ENCODE results near the gene PJVK. TPM values are rescaled to one million over a fixed set of nuclear protein-coding genes. Genes with fewer than 3 reads are reported as not detected.

PJVK gene
- total RNA-seq, 2 experiments from 2014 or later: 1.8 to 1.9 TPM

DNA sequence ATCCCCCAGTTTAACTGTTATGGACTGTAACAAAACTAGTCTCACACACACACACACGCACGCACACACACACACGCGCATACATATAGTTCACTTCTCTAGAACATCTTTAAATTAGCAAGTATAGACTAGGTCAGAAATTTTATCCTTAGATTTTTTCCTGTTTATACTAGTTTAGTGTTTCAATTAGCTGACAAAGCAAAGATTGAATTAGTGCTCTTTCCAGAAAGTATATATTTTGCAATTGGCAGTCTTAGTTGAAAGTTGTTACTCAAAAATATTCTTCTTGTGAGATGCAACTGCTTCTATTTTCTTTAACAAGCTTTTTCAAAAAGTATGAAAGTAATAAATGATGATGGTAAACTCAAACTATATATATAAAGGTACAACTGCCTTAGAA is 51.6 kb downstream of the PJVK start:
- peaks cover 57% of the 10 kb centered on the region for H3K36me3 Mint-ChIP-seq
- no peak for DNase-seq
- H3K27me3 Mint-ChIP-seq: no peaks in the 10 kb centered on the region
- CTCF ChIA-PET: no interaction called here
- H3K4me3 Mint-ChIP-seq: no peak overlapping the region
- no peak overlapping the region for H3K27ac Mint-ChIP-seq
- no peaks in the 10 kb centered on the region for H3K9me3 Mint-ChIP-seq (ENCODE audit: low read depth)
- H3K4me1 Mint-ChIP-seq: peaks cover 9% of the 10 kb centered on the region
- no peak for ATAC-seq

- Mint-ChIP-seq H3K4me1 (peaks cover 20% of the 10 kb centered on the region), H3K27ac (no peak overlapping the region), H3K4me3 (no peak overlapping the region), H3K36me3 (peaks cover 45% of the 10 kb centered on the region), H3K27me3 (no peaks in the 10 kb centered on the region), H3K9me3 (ENCODE audit: low read depth) (no peaks in the 10 kb centered on the region)
- ATAC-seq (no peak), DNase-seq (no peak)
- CTCF ChIA-PET: interaction anchor here (1.5 kb wide), 1 partner anchor 17 kb away, joined by 5 read pairs; no protein-coding TSS in a partner anchor
Observed at GRCh38 chr2:178506101-178506500, 54.9 kb downstream of the PJVK start.

GRCh38 chr2:178506524-178506923 is 55.3 kb downstream of the PJVK start:
- Mint-ChIP-seq H3K27me3 (no peaks in the 10 kb centered on the region), H3K4me1 (peaks cover 20% of the 10 kb centered on the region), H3K4me3 (no peak overlapping the region), H3K9me3 (ENCODE audit: low read depth) (no peaks in the 10 kb centered on the region), H3K36me3 (peaks cover 42% of the 10 kb centered on the region), H3K27ac (no peak overlapping the region)
- CTCF ChIA-PET: interaction anchor here (1.5 kb wide), 1 partner anchor 17 kb away, joined by 5 read pairs; no protein-coding TSS in a partner anchor
- DNase-seq (no peak), ATAC-seq (no peak)

- H3K4me3 Mint-ChIP-seq: no peak overlapping the region
- H3K9me3 Mint-ChIP-seq (ENCODE audit: low read depth): no peaks in the 10 kb centered on the region
- CTCF ChIA-PET: interaction anchor here (1.5 kb wide), 1 partner anchor 16 kb away, joined by 5 read pairs; no protein-coding TSS in a partner anchor
- peaks cover 42% of the 10 kb centered on the region for H3K36me3 Mint-ChIP-seq
- H3K27me3 Mint-ChIP-seq: no peaks in the 10 kb centered on the region
- peaks cover 20% of the 10 kb centered on the region for H3K4me1 Mint-ChIP-seq
- H3K27ac Mint-ChIP-seq: peak overlapping the region; percentile 28
- DNase-seq: no peak
- no peak for ATAC-seq
Observed at GRCh38 chr2:178506949-178507348, 55.8 kb downstream of the PJVK start.

DNA sequence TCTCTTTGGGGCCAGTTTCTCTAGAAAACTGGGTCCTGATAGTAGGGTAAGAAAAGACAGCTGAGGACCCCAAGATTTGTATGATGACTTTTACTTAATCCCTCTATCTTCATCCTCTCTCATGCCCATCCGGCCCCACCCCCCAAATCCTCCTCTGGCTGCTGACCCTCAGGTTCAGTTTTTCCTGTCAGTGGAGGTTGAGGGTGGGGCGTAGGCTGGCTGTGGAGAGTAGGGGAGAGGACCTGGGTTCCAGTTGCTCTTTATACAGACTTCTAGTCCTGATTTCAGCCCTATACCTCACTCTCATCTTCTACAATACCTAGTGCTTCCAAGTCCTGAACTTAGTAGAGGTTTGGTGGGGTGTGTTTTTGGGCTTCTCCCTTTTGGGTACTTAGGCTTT is 57.5 kb downstream of the PJVK start:
- Mint-ChIP-seq H3K36me3 (peaks cover 41% of the 10 kb centered on the region), H3K4me3 (no peak overlapping the region), H3K27me3 (no peaks in the 10 kb centered on the region), H3K4me1 (peaks cover 28% of the 10 kb centered on the region), H3K9me3 (ENCODE audit: low read depth) (no peaks in the 10 kb centered on the region), H3K27ac (no peak overlapping the region)
- ATAC-seq (no peak), DNase-seq (no peak)
- CTCF ChIA-PET: interaction anchor here (1.2 to 1.3 kb wide), 2 partner anchors 14 to 94 kb away, joined by 3 to 4 read pairs; no protein-coding TSS in a partner anchor

DNA sequence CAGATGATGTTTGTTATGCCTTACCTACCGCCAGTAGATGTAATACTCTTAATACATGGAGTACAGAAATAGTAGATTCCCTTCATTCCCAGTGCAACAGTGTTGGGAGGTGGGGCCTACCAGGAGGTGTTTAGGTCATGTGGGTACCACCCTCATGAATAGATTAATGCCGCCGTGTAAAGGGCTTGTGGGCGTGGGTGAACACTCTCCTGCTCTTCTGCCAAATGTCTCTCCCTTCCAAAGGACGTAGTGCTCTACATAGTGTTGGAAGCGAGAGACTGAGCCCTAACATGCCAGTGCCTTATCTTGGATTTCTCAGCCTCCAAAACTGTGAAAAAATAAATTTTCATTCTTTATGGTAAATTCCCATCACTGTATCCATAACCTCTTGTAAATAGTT is 59.2 kb downstream of the PJVK start:
- Mint-ChIP-seq H3K27ac (no peak overlapping the region), H3K9me3 (ENCODE audit: low read depth) (no peaks in the 10 kb centered on the region), H3K27me3 (no peaks in the 10 kb centered on the region), H3K4me1 (peaks cover 44% of the 10 kb centered on the region), H3K4me3 (no peak overlapping the region), H3K36me3 (peaks cover 39% of the 10 kb centered on the region)
- DNase-seq (no peak), ATAC-seq (no peak)
- CTCF ChIA-PET: interaction anchor here (1.9 kb wide), 1 partner anchor 12 kb away, joined by 6 read pairs; no protein-coding TSS in a partner anchor

Other genes starting within 250 kb of the PJVK start
- 10 to 100 TPM; 33.5 to 37.5 TPM for gene PRKRA, start 203 bp upstream of the PJVK start, total RNA-seq
- 1 to 10 TPM; 4.1 to 4.6 TPM for gene FKBP7, start 27.2 kb downstream of the PJVK start, total RNA-seq
- gene PLEKHA3, start 29.1 kb downstream of the PJVK start, total RNA-seq: 10 to 100 TPM; 26.4 to 30.5 TPM

Data from activated CD8-positive, alpha-beta memory T cell treated with anti-CD3 and anti-CD28 coated beads, Interleukin-2, amount 10 ng/mL, durations not matched to agents 7 days and 5 days (primary cell).